HG02763 (cell line): Measurements from ENCODE around the gene FAM216A.

ENCODE experiments used
- ATAC-seq: cut with Tn5 transposase; IDR thresholded peaks from one replicate; pipeline ENCODE4 v1.9.1; 2021; ENCODE audit warnings: mild to moderate bottlenecking, moderate library complexity; ENCODE audit not compliant: unreplicated experiment

FAM216A gene

DNA sequence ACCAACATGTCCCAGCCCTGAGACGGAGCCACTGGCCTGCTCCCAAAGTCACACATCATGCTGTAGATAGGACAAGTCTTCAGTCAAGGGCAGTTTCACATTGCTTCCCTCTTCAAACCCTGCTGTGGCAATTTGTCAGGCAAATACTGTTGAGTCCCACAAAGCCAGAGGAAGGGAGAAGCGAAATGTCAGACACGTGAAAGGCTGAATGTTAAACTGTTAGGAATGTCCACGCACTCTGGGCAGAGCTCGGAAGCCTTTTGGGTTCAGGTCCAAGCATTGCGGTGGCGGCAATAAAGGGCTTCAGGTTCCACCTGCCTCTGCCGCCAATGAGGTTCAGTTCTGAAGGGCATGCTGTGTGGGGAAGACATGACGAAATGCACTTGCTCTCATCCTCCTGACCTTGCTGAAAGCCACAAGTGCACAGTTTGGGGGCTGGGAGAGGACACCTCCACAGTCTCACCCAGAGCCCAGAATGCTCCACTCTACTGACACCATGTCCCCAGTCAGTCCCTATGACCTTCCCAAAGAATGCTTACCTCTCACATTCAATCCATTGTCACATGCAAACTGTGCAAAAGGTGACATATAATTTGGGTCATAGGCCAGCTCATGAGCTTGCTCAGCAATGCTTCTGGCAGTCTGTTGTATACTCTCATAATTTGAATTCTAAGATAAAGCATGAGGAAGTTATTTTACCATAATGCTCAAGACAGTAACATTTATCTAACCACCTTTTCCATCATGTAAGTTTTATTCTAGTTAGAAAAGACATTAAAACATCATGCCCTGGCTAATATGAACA, 69.2 kb downstream of the FAM216A start:
- no peak for ATAC-seq

GRCh38 chr12:110538869-110539622, 70.4 kb downstream of the FAM216A start:
- no peak for ATAC-seq
